CD1c-positive myeloid dendritic cell (primary cell): ENCODE data around the gene APP.

Source experiments
- DNase-seq: peaks from one replicate; pipeline ENCODE4 v3.0.0-alpha.2; 2016; ENCODE audit errors: extremely low spot score

The APP gene

DNA sequence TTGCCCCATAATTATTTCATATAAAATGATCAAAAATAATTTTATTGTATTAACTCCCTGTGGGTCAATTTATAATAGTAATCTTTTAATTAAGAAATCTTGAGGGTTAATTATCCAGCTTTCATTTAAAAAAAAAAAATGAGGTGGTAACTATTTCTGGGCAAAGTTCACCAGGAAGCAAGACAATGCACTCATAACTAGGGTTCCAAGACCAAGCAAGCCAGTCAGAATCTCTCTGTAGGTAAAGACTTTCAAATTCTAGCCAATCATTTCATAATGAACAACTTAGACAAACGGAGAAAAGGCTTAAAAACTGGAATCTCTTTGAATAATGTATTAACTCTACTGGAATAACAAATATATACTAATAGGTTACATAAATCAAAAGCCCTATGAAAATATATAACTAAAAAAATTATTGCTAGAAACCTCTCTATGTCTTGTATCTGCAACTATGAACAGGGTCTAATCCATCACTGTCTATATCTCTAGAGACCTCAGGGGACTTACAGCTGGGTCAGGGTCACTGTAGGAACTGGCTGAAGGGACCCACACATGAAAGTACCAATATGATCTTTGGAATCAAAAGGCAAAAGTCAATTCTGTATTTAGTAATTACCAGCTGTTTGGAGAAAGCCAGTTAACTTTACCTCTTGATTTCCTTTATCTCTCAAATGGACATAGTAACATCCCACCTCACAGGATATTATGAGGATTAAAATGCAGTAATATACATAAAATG is 43.3 kb downstream of the APP start:
- no peak for DNase-seq

DNA sequence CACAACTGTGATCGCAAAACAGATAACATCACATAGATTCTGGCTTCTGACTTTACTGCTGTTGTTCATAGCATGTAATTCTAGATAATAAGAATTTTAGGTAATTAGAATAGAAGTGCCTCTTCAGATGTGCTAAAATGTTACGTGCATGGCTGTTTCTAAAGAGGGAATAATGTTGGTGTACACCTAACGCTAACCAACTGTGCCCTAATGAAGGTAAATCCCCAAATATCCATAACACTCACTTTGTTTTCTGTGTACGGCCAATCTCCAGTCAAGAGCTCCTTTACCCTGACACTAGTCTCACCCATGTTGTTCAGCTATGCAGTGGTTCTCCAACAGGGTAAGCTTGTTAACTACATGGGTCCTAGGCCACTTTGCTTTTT is 44.4 kb downstream of the APP start:
- no peak for DNase-seq

DNA sequence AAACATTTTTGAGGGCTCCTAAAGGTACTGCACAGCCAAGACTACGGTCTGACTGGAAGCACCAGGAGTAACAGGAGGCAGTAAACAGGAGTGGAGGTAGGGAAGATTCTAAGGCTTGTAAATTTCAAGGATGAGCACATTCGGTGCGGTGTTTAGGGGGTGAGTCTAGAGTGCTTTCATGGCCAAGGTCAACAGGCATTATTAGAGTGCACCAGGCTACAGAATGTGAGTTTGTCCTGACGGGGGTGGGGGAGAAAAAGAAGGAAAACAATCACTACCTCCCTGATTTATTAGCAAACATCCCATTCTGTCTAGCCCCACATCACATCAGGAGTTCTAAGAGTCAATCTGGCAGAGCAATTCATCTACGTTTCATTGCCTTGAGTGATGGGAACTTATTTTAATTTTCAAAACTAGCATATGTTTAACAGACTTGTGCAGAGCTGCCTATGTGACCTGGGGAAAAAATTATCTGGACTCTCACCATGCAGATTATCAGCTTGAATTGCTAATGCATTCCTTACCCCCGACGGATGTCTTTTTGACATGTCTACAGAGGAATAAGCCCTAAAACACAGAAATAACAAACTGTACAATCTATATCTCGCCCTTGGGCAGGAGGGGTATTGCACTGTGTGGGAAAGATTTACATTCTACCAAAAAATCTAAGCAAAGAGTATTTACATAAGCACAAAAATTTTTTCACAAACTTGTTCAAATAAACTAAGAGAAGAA is 45.0 kb downstream of the APP start:
- DNase-seq: no peak

DNA sequence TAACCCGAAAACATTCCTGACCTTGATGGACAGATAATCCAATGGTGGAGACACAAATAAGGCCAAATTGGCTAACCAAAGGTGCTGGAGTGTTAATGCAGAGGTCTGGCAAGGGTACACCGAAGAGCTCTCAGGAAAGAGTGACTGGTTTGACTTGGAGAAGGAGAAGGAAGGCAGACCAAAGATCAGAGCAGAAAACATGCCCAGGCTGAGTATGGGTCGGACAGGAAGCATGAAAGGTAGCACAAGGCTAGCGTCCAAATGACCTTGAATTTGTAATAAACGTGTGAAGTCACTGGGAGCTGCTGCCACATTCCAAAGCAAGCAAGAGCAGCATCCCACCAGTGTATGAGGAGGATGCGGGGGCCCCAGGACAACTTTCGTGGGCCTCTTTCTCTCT is 45.7 kb downstream of the APP start:
- no peak for DNase-seq

DNA sequence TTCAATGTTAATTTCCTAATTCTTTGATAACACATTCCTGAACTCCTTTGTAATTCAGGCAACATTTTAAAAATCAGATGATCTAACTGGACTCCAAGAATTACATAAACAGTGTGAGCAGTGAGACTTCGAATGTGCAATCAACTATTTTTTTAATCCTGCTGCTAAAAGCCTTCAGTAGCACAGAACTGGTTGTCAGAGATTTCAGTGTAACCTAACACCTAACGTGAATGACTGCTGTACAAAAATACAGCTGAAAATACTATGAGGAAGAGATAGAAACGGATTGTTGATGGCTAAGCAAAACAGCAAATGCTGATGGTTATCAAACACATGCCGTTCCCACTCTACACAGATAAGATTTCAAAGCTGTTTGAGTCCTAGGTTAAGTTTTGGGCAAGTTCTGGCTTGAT is 46.1 kb downstream of the APP start:
- no peak for DNase-seq

DNA sequence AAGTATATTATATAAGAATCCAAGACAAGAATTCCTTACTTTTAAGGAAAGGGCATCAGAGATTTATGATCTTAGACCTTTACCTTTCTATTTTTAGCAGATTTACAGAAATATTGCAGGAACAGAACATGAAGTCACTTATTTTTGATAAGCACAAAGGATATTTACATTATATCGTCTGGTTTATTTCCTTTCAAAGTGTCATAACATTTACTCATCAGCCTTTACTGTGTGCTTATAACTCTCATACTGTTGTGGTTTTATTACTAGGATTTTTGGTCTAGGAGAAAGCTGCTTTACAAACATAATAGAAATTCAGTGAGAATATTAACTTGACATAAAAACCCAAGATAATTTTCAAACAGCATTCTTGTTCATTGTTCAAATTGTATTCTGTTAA is 47.6 kb downstream of the APP start:
- DNase-seq: no peak

DNA sequence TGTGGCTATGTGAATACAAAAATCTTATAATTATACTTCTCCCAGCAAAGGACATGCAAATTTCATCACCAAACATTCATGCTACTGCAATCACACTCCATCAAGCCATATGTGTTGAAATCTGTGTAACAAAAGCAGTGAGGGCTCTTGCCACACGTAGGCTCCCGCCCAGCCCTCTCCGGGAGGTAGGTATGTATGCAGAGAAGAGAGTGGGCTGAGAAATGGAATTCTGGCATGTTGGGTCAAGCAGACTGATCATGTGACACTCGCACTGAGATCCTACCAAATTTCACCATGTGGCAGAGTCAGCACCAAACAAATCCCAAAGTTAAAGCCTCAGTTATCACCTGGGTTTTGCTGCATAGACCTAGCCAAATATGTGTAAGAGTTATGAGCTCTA is 49.7 kb downstream of the APP start:
- DNase-seq: no peak

DNA sequence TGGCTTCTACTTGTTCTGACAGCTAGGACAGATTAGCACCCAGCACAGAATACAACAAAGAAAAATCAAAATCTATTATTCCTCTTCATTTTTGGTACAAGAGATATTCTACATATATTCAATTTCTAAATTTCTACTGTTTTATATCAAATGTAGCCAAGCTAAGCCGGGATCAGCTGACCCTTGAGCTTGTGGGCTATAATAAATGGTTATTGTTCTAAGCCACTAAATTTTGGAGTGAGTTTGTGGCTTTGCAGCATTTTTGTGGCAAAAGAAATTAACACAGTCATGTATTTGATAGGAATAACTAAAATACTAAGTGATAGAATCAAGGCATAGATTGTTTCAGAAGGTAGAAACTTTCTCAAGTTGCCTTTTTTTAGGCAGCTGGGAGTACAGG is 50.7 kb downstream of the APP start:
- no peak for DNase-seq

DNA sequence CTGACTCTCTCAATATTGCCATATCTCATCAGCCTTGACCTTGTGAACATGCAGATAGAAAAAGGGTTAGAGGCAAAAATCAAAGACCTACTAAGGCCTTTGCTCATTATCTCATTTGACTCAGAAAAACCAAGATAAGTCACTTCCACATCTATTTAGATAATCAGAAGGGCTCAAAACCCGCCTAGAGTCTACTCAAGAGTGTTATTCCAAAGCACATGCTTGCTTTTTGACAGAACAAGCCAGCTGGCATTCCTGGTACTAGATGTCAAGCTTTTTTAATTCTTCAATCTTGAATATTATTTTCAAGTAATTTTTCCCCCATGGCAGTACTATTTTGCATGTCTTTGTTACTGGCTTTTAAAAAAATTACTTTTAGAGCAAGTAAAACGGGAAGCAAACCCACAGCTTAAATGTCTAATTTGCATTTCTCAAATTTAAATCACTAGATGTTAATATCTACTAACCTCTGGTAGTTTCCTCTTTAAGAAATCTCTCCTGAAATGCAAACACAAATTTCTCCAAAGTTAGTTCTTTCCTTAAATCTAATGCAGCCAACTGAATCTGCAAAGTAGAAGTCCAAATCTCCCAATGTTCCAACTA is 51.5 kb downstream of the APP start:
- DNase-seq: peak; percentile 23

DNA sequence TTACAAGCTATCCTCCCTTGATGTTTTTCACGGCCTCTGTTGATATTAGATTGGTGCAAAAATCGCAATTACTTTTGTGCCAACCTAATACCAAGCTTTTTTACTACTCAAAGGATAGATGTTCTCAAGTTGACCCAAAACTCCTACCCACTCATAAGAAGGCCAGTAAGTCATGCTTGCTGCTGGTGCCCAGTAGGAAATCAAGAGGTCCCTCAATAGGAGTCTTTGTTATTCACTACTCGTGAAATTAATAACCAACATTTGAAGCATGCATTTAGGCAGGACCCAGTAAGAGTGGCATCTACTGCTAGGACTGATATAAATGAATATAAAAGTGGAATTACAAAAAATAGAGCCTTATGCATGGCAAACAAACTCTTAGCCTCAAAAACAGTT is 52.6 kb downstream of the APP start:
- no peak for DNase-seq

DNA sequence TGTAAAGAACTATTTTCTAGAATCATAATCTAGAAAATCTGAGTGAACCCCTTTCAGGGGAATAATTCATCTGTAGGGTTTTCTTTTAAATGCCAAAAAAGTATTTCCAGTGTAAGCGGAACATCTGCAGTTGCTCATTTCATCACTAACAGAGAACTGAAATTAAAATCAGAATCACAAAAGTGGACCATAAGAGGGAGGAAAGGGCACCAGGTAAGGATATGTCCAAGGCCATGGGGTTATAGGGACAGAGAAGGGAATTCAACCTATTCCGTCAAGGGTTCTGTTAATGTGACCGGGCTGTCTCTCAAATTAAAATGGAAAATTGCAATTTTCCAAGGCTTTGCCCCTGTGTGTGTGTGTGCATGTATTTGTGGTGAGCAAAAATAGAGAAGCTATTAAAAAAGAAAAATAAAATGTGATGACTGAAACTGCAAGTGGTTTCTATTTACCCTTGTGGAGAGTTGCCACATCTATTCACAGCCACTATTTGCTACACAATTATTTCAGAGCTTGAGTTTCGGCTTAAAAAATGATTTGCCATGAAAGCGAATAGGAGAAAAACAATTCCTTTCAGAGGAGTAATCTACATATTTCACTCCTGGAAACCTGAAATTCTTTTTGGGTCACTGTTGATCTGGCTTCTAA is 53.1 kb downstream of the APP start:
- no peak for DNase-seq

DNA sequence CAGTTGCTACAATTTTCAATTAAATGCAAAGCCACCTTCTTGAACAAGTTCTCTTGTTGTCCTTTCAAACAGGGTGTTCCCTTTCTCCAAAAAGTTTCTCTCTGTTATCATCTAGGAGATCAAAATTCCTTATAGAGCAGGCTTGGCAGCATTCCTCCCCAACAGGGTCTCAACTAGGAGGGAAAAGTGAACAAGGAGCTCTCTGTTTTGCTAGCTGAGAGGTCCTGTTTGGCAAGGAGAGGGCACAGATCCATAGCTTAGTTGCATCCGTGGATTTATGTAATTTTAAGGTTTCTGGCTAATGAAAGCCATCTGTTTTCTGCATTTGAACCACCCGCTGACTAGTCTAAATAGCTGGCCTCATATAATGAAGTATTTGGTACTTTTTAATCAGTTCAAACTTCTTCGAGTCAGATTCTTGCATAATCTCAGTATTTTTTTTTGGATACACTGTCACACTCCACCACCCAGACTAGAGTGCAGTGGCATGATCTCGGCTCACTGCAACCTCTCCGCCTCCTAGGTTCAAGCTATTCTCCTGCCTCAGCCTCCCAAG is 54.0 kb downstream of the APP start:
- no peak for DNase-seq

DNA sequence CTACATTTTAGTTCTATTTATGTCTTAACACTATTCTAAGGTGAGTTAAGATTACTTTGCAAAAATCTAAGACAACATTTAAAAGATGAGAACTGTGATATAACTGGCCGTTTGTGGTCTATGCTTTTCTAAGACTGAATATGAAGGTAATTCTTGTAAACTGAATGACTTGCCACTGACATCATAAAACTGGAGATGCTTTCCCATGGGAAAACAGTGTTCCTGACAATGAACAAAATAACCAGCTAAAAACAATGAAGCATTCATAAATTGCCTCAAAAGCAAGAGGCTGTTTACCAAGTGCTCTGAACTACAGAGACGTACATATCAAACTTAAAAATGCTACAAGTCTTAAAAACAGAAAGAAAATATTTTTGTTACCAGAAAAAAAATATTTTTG is 54.7 kb downstream of the APP start:
- no peak for DNase-seq

DNA sequence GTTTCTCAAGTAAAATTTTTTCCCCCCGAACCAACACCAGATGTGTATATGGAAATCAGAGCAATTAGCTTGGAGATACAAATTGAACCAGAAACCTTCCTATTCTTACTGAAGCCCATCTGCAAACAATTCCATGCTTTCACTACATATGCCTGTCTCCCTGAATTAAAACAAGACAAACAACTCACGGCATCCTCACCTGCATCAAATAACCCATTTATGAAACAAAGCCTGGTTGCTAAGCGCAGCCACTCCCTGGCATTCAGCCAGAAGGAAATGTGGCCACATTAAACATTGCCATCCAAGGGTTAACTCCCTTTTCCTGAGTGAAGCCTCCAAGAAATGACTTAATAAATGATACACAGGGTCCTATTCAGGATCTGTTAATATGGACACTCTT is 55.3 kb downstream of the APP start:
- DNase-seq: no peak

DNA sequence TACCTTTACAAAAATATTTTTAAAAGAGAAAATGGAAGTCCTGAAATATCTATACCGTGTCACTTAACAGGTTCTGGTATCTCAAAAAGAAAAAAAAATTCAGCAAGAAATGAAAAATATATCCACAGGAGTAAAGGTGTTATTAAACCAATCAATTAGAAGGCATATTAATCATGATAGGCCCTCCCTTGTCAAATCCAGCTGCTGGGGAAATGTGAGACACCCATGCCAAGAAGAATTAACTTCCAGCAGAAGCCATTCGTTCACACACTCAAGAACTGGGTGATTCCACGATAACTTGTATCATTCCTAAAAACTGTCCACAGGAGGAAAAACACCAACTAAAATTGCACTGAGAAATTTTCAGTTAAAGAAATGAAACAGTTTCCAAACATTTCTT is 57.6 kb downstream of the APP start:
- no peak for DNase-seq

DNA sequence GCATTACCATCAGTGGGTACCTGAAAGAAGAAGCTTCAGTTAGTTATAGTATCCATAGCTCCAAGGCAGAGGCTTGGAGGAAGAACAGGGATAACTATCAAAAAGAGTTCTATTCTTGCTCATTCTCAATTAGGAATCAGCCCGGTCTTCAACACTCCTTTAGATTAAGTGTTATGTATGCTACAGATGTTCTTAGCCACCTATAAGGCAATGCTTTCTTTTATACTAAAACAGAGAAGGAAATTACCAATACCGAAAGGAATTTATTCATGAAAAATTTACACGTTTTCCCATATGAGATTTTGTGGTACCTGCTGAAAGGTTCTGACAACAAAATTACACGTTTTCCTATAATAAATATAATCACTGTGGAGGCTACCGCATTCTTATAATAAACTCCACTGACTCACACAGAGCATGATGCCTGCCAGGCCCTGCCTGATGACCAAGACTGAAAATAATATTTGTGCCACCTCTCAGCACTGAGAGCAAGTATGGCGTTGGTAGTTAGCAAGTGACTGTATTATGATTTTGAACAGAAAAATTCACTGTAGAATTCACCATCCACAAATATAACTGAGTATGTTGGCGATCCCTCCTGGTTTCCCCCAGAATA is 58.3 kb downstream of the APP start:
- no peak for DNase-seq

DNA sequence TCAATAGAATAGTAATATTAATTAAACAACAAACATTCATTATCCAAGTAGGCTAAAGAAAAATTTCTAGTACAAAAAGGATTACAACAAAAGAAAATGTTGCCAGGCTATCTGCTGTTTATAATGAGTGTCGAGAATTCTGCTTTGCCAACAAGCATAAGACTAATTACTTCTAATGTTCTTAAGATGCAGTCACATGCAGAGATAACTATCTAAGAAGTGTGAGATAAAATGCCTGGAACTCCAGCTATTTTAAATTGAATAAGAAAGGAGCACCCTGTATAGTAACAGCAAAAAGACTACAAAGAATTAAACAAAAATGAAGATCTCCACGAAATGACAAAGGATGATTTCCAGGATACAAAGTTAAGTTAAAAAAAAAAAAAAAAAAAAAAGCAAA is 59.9 kb downstream of the APP start:
- no peak for DNase-seq

DNA sequence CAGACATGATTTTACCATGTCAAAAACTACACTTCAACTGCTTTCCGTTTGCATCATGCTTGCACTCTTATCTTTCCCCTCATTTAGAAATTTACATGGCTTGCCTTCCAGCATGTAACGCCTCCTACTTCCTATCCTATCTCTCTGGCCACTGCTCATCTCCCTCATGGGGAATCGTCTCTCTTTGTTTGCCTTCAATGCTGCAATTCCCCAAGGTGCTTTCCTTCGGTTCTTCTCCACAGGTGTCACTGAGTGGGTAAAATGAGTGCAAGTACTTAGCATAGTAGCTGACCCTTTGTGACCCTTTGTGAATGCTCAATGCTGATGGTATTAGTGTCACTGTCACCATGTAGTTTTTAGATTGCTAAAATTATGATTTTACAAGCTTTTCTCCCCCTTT is 63.1 kb downstream of the APP start:
- no peak for DNase-seq

DNA sequence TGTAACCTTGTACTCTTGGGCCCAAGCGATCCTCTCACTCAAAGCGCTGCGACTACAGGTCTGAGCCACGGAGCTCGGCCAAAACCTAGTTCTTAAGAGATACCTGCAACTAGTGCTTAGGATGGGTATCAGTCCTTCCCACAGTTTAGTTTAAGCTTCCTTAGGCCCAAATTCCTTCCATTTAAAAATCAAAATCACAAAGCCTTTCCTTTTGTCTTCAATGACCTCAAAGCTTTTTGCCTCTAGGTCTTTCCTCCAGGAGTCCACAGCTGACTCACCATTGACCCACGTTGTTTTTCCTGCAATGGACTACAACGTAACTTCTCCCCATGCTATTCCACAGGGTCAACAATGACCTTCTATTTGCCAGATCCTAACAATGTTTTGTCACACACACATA is 64.0 kb downstream of the APP start:
- no peak for DNase-seq

DNA sequence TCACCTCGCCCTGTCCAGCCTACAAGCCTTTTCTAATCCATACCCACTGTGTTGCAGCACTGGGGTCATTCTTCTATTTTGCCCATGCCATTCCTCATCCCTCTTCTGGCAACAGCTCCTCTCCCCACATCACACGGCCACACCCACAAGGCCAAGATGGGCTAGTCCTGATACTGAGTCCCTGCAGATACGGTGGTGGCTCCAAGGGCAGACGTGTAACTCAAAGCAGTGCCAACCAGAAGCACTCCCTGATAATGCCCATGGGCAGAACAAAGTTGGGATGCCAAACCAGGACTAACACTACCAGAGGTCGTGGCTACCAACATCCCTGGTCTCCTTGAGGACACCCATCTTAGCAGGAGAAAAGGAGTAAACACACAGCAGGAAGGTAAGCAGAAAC is 64.8 kb downstream of the APP start:
- DNase-seq: no peak

DNA sequence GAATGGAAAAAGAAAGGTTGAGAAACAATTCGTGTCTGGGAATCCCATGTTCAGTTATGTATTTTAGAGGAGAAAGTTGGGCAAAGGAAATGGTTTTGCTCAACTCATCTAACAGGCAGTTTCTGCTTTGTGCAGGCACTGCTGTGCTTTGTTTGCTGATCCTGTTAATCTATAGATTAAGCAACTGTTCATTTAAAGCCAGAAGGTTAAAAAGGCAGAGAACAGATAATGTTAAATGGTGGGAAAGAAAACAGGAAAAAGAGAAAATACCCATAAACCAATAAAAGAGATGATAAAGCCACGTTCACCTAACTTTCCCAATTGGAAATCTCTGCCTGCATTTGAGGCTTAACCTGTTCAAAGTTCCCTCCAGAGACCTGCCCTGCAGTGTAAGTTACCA is 70.0 kb downstream of the APP start:
- no peak for DNase-seq

DNA sequence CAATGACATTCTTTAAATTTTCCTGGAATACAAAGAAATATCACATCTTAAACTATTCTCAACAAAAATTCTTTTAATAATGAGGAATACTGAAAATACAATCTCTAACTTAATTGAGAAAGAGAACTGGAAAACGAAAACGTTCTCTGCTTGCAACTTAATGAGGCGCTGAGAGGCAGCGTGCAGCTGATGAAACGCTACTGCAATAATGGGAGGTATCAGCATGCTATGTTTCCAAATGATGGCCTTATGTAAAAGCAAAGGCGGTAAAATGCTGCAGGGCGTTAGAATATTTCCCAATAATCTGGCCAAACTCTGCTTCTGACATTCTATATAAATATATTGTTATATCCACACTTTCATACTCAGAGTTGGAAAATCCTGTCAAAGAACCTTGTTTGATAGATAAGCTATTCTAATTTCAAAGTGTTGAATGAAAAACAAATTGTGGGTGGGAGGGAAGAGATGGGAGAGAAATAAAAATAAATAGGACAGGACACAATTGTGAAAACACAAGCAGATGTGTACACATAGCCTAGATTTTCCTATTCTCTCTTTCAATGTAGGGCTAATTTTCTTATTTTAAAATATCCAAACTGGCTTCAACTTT is 70.9 kb downstream of the APP start:
- DNase-seq: no peak
